Left ventricle myocardium superior (tissue), 1 donor: Measurements from ENCODE around the gene ULK4. TPM values are rescaled to one million over a fixed set of nuclear protein-coding genes. Genes with fewer than 3 reads are reported as not detected.
A peak's percentile ranks its signal among the peaks of the same experiment; 100 is the strongest.

Experiments used
- ATAC-seq: fragments of 200-7000 bp; cut with Tn5 transposase; one replicate; pipeline ENCODE4 v1.9.1; 2020; ENCODE audit warnings: mild to moderate bottlenecking, moderate library complexity
- DNase-seq: peaks from one replicate; pipeline ENCODE4 v3.0.0-alpha.2; 2020
- intact Hi-C: fragments of 100-400 bp; cut with micrococcal nuclease; formaldehyde crosslinking; loops from one replicate; pipeline ENCODE4 v1.11.0; 2022
- total RNA-seq: library from RNA; stranded (reverse); fragmentation: NEBNext Ultra II Directional; extraction: Animal tissue kit (Norgen Biotek cat#: 25700); gene quantifications from one replicate; pipeline ENCODE4 v1.2.1, GENCODE V29; 2021
- donor health status: DM: no; HTN: yes; CAD: no; lungs with severe emphysema.

ULK4 gene
- total RNA-seq, 1 donor from 2014 or later = 1.5 TPM

GRCh38 chr3:41239587-41239986 lies 722.3 kb downstream of the ULK4 start:
- ATAC-seq = no peak
- intact Hi-C loops = no loop called here
- DNase-seq = no peak

- ATAC-seq (no peak), DNase-seq (no peak)
- intact Hi-C loops = no loop called here
Measured at GRCh38 chr3:41237907-41238306, 724.0 kb downstream of the ULK4 start.

GRCh38 chr3:41236228-41236627 lies 725.7 kb downstream of the ULK4 start:
- DNase-seq = no peak
- intact Hi-C loops = no loop called here
- ATAC-seq = no peak

- DNase-seq (no peak), ATAC-seq (no peak)
- intact Hi-C loops = no loop called here
Measured at GRCh38 chr3:41234823-41235721, 726.8 kb downstream of the ULK4 start.

- intact Hi-C loops = no loop called here
- DNase-seq (no peak), ATAC-seq (peak; percentile 95)
Measured at GRCh38 chr3:41224120-41224806, 737.6 kb downstream of the ULK4 start.

- ATAC-seq = no peak
- intact Hi-C loops = no loop called here
- DNase-seq = no peak
Measured at GRCh38 chr3:41223691-41224090, 738.2 kb downstream of the ULK4 start.

- no peak for ATAC-seq
- DNase-seq = no peak
- intact Hi-C loops = no loop called here
Measured at GRCh38 chr3:41223078-41223477, 738.8 kb downstream of the ULK4 start.

- ATAC-seq = no peak
- intact Hi-C loops = no loop called here
Measured at GRCh38 chr3:41222501-41222900, 739.4 kb downstream of the ULK4 start.

GRCh38 chr3:41222012-41222411 lies 739.9 kb downstream of the ULK4 start:
- DNase-seq = no peak
- intact Hi-C loops = no loop called here
- peak; percentile 12 for ATAC-seq

More at GRCh38 chr3:41222501-41222900, 739.4 kb downstream of the ULK4 start:
- DNase-seq = no peak

- intact Hi-C loops = no loop called here
- no peak for ATAC-seq
- DNase-seq = no peak
Measured at GRCh38 chr3:41220906-41221677, 740.8 kb downstream of the ULK4 start.

- no peak for DNase-seq
- intact Hi-C loops = no loop called here
- no peak for ATAC-seq
Measured at GRCh38 chr3:41219424-41219823, 742.5 kb downstream of the ULK4 start.

GRCh38 chr3:41216993-41217392 lies 744.9 kb downstream of the ULK4 start:
- ATAC-seq (no peak), DNase-seq (no peak)
- intact Hi-C loops = no loop called here

GRCh38 chr3:41216422-41216821 lies 745.5 kb downstream of the ULK4 start:
- ATAC-seq (no peak), DNase-seq (no peak)
- intact Hi-C loops = no loop called here

GRCh38 chr3:41213588-41213987 lies 748.3 kb downstream of the ULK4 start:
- ATAC-seq (no peak), DNase-seq (no peak)
- intact Hi-C loops = no loop called here

GRCh38 chr3:41212088-41212487 lies 749.8 kb downstream of the ULK4 start:
- no peak for DNase-seq
- intact Hi-C loops = no loop called here
- no peak for ATAC-seq

- no peak for DNase-seq
- ATAC-seq = no peak
- intact Hi-C loops = no loop called here
Measured at GRCh38 chr3:41210966-41211365, 750.9 kb downstream of the ULK4 start.

- intact Hi-C loops = loop anchor here (10.0 kb wide), 1 partner anchor 235 kb away; no protein-coding TSS in a partner anchor
- DNase-seq = no peak
- no peak for ATAC-seq
Measured at GRCh38 chr3:41209646-41210045, 752.3 kb downstream of the ULK4 start.

GRCh38 chr3:41208507-41209220 lies 753.2 kb downstream of the ULK4 start:
- no peak for DNase-seq
- intact Hi-C loops = loop anchor here (10.0 kb wide), 1 partner anchor 234 kb away; no protein-coding TSS in a partner anchor
- ATAC-seq = peak; percentile 27

GRCh38 chr3:41207355-41207754 lies 754.5 kb downstream of the ULK4 start:
- peak; percentile 21 for ATAC-seq
- intact Hi-C loops = loop anchor here (10.0 kb wide), 1 partner anchor 233 kb away; no protein-coding TSS in a partner anchor
- no peak for DNase-seq
